ENCODE data around the gene DCTN1.

GRCh38 chr2:74423231-74424095 lies 43.4 kb upstream of the DCTN1 start:
- TF ChIP-seq, protein P1, sequence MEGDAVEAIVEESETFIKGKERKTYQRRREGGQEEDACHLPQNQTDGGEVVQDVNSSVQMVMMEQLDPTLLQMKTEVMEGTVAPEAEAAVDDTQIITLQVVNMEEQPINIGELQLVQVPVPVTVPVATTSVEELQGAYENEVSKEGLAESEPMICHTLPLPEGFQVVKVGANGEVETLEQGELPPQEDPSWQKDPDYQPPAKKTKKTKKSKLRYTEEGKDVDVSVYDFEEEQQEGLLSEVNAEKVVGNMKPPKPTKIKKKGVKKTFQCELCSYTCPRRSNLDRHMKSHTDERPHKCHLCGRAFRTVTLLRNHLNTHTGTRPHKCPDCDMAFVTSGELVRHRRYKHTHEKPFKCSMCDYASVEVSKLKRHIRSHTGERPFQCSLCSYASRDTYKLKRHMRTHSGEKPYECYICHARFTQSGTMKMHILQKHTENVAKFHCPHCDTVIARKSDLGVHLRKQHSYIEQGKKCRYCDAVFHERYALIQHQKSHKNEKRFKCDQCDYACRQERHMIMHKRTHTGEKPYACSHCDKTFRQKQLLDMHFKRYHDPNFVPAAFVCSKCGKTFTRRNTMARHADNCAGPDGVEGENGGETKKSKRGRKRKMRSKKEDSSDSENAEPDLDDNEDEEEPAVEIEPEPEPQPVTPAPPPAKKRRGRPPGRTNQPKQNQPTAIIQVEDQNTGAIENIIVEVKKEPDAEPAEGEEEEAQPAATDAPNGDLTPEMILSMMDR (IDR thresholded peaks at IDR 0.05) = no peak
- no peak for TF ChIP-seq EZH2 (IDR thresholded peaks at IDR 0.05; ENCODE audit: borderline replicate concordance, insufficient read depth, low read depth, low read length, poor library complexity, severe bottlenecking)

Data from B cell (primary cell).